ENCODE data around the gene SEC14L1. TPM values are rescaled to one million over a fixed set of nuclear protein-coding genes. Genes with fewer than 3 reads are reported as not detected.

Gene SEC14L1
- total RNA-seq, 1 experiment from 2014 or later, result 58.6 TPM

DNA sequence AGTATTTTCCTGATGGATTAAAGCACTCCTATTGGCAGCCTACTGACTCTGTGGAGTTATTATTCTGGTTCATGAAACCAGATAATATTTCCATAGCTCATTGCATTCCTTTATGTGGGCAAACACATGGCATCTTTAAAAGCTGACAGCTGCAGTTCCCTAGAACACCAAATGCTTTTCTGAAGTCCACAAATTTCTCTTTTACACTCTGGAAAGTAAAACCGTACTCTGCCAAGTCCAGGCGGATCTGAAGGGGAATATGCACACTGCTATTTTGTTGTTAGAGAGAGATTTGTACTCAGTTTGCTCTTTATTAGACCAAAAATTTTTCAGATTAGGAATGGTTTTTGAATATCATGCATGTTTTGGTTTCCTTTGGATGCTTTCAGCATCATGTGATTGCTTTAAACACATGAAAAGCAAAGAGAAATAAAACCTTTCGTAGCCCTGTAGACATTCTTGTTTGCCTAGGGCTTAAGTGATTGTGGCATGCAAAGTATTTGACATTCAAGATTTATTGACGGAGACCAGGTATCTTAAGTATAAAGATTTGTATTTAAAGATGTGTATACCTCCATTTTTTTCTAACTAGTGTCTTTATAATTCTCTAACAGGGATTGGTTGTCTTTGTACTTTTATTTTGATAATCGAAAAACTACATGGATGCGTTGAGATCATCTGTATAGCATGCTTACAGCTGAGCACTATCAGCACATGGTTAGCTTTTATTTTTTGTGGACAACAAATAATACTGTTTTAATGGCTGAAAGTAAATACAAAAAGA is 19.5 kb downstream of the SEC14L1 start:
- no peak overlapping the region for H2BK20ac ChIP-seq (ENCODE audit: low read depth, low read length, poor library complexity, severe bottlenecking)
- no peak overlapping the region for H3T11ph ChIP-seq (ENCODE audit: low read length)
- H4K5ac ChIP-seq (ENCODE audit: insufficient read length, low read depth, low read length), result no peak overlapping the region
- H3K4ac ChIP-seq (ENCODE audit: low read depth, low read length), result no peak overlapping the region
- no peak overlapping the region for H3K18ac ChIP-seq (ENCODE audit: insufficient read length, low read depth, low read length)
- Mint-ChIP-seq H3K4me3 (no peak overlapping the region), H3K4me1 (peaks cover 44 to 46% of the 10 kb centered on the region in 2 experiments), H3K27me3 (ENCODE audit: low read depth) (no peaks in the 10 kb centered on the region), H3K36me3 (ENCODE audit: insufficient read depth in 1 of 3, low read depth in 3 of 3) (peaks cover 0 to 5% (median 0%) of the 10 kb centered on the region in 3 experiments; a peak in 4 of 7 replicates), H3K9me3 (peaks cover 0 to 3% of the 10 kb centered on the region in 2 experiments; a peak in 1 of 5 replicates), H3K27ac (no peak overlapping the region)
- no peak overlapping the region for H3K23ac ChIP-seq (ENCODE audit: insufficient read length, low read depth, low read length)
- no peak overlapping the region for H3K4me2 ChIP-seq (ENCODE audit: insufficient read depth, insufficient read length, low read length)
- no peak overlapping the region for H2BK15ac ChIP-seq (ENCODE audit: low read depth, low read length)
- H3K79me1 ChIP-seq (ENCODE audit: insufficient read depth, low read depth, low read length, poor library complexity, severe bottlenecking), result no peaks in the 10 kb centered on the region
- no peak overlapping the region for H2BK12ac ChIP-seq (ENCODE audit: insufficient read length, low read depth, low read length)
- no peak overlapping the region for H2BK5ac ChIP-seq (ENCODE audit: insufficient read length, low read length)
- H4K91ac ChIP-seq (ENCODE audit: insufficient read length, low read depth, low read length), result no peak overlapping the region
- H2AK5ac ChIP-seq (ENCODE audit: insufficient read length, low read length), result no peak overlapping the region
- no peak for DNase-seq
- peaks cover 9% of the 10 kb centered on the region for H3K4me1 ChIP-seq (ENCODE audit: insufficient read depth, low read length)
- no peak overlapping the region for H4K8ac ChIP-seq (replicated peaks; ENCODE audit: insufficient read length, low read depth, low read length)
- no peak overlapping the region for H3K9ac ChIP-seq (ENCODE audit: extremely low read depth, insufficient read length, low read length)
- no peaks in the 10 kb centered on the region for H3K9me3 ChIP-seq (ENCODE audit: control insufficient read depth, low read depth, low read length)
- H3K56ac ChIP-seq (ENCODE audit: insufficient read length, low read depth, low read length), result no peak overlapping the region
- H3K27ac ChIP-seq (ENCODE audit: insufficient read length, low read depth, low read length), result no peak overlapping the region
- TF ChIP-seq, protein P1, sequence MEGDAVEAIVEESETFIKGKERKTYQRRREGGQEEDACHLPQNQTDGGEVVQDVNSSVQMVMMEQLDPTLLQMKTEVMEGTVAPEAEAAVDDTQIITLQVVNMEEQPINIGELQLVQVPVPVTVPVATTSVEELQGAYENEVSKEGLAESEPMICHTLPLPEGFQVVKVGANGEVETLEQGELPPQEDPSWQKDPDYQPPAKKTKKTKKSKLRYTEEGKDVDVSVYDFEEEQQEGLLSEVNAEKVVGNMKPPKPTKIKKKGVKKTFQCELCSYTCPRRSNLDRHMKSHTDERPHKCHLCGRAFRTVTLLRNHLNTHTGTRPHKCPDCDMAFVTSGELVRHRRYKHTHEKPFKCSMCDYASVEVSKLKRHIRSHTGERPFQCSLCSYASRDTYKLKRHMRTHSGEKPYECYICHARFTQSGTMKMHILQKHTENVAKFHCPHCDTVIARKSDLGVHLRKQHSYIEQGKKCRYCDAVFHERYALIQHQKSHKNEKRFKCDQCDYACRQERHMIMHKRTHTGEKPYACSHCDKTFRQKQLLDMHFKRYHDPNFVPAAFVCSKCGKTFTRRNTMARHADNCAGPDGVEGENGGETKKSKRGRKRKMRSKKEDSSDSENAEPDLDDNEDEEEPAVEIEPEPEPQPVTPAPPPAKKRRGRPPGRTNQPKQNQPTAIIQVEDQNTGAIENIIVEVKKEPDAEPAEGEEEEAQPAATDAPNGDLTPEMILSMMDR (conservative IDR thresholded peaks at IDR 0.05), result no peak
- no peak overlapping the region for H3K14ac ChIP-seq (ENCODE audit: insufficient read depth, low read length)
- H2AFZ ChIP-seq (ENCODE audit: low read length), result no peak overlapping the region
- no peak overlapping the region for H2BK120ac ChIP-seq (ENCODE audit: low read depth, low read length, poor library complexity, severe bottlenecking)
- WGBS (ENCODE audit: extremely low coverage, insufficient read length, low lambda C conversion rate), result no CpG with 5 or more reads among the region's 6 CpGs
- no peaks in the 10 kb centered on the region for H4K20me1 ChIP-seq (ENCODE audit: control insufficient read depth, insufficient read depth, insufficient read length)
- no peaks in the 10 kb centered on the region for H3K27me3 ChIP-seq (ENCODE audit: insufficient read depth, low read length)
- H3K79me2 ChIP-seq (ENCODE audit: insufficient read depth, low read length), result no peaks in the 10 kb centered on the region
- H3K23me2 ChIP-seq (ENCODE audit: insufficient read length, low read depth, low read length, poor library complexity, severe bottlenecking), result no peaks in the 10 kb centered on the region
